Muscle layer of colon (tissue), 2 donors: Measurements from ENCODE around the gene ING3.
A peak's percentile ranks its signal among the peaks of the same experiment; 100 is the strongest.

Experiments used
- H3K27ac ChIP-seq: one replicate; pipeline ENCODE4 v1.7.0; 2013; ENCODE audit warnings: low read depth, mild to moderate bottlenecking, low read length, moderate library complexity
- H3K27me3 ChIP-seq, 2 donors: one replicate each; pipeline ENCODE4 v1.7.0; 2013; ENCODE audit warnings: low read length in 2 of 2, mild to moderate bottlenecking in 2 of 2; ENCODE audit not compliant: insufficient read depth in 2 of 2, control insufficient read depth in 1 of 2
- H3K36me3 ChIP-seq: one replicate; pipeline ENCODE4 v1.7.0; 2013; ENCODE audit warnings: mild to moderate bottlenecking, low read length; ENCODE audit not compliant: insufficient read depth
- H3K4me1 ChIP-seq: one replicate; pipeline ENCODE4 v1.7.0; 2013; ENCODE audit warnings: mild to moderate bottlenecking, low read length; ENCODE audit not compliant: insufficient read depth
- H3K4me3 ChIP-seq, 2 donors: one replicate each; pipeline ENCODE4 v1.7.0; 2013; ENCODE audit warnings: low read length in 2 of 2, low read depth in 1 of 2, mild to moderate bottlenecking in 1 of 2, moderate library complexity in 1 of 2
- H3K9ac ChIP-seq: one replicate; pipeline ENCODE4 v1.7.0; 2013; ENCODE audit warnings: low read length
- H3K9me3 ChIP-seq: one replicate; pipeline ENCODE4 v1.7.0; 2013; ENCODE audit warnings: mild to moderate bottlenecking, low read length
- donor health status: abdominal sarcoma.
- donor health status: Adenocarcinoma of cecum.

ING3 gene

DNA sequence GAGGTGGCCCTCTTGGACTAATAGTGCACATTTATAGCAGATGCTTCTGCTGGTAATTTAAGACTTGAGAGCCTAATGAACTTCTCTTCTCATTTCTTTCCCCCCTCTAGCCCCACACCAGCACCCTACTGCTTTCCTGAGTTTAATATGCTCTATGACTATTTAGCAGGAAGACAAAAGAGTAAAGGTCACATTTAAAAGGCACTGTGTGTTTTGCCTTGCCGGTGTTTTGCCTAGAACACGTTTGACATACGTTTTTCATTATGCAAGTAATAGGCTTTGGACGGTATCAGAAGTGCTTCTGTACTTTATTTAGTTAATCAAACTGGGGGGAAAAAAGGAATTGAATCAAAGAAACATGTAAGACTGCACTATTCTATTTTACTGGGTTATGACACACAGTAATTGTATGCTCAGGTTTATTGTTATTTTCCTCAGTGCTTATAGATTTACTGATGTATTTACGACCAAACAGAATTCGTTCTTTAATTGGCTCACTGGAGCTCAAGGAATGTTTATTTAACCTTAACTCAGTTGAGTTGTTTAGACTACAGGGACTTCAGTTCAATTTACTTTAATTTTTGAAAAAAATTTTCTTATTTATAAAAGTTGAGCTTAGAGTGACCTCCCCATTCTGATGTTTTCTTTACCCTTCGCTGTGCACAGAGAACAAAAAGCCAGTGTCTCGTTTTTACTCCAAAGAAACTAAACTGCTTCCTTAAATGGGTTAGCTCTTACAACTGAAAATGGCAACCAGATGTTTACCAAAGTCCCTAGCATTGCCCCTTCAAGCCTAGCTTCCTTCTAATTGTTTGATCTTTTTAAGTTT is 73.3 kb downstream of the ING3 start:
- Histone ChIP-seq H3K9me3 (no peaks in the 10 kb centered on the region), H3K4me3 (no peak overlapping the region), H3K36me3 (no peaks in the 10 kb centered on the region), H3K27me3 (no peaks in the 10 kb centered on the region), H3K4me1 (peaks cover 61% of the 10 kb centered on the region), H3K9ac (no peak overlapping the region), H3K27ac (peak overlapping the region; percentile 41)

DNA sequence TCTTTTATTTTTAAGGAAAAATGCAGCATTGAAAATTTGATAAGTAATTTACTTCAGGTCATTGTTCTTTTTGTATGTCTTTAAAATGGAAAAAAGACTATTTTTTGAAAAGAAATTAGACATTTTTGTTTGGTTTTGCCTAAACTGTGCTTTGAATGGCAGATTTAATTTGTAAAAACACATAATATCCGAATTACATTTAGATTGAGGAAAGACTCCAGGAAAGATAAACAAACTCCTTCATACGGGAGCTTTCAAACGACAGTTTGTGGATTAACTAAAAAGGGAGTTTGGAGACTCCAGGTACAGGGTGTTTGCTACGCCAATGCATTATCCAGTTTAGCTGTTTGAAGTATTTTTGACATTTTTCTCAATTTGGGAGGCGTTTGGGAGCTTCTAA is 74.0 kb downstream of the ING3 start:
- H3K27ac ChIP-seq: peak overlapping the region; percentile 41
- no peaks in the 10 kb centered on the region for H3K27me3 ChIP-seq
- no peaks in the 10 kb centered on the region for H3K9me3 ChIP-seq
- peaks cover 54% of the 10 kb centered on the region for H3K4me1 ChIP-seq
- no peak overlapping the region for H3K4me3 ChIP-seq
- no peaks in the 10 kb centered on the region for H3K36me3 ChIP-seq
- no peak overlapping the region for H3K9ac ChIP-seq

DNA sequence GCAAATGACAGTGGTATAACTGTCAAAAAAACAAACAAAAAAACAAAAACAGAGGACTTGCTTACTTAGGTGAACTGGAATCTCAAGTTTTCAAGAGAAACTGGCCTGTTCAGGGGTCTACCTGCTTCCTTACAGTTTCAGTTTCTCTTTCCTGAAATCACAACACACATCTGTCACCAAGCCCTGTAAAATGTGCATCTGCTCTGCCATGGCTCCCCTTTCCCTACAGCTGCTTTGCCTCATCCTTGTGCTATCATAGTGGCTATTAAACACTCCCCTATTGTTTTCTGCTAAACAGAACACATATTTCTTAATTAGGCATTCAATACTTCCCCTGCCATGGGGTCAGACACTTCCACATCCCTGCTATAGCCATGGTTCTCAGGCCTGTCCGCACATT is 75.6 kb downstream of the ING3 start:
- H3K9me3 ChIP-seq: no peaks in the 10 kb centered on the region
- H3K9ac ChIP-seq: no peak overlapping the region
- H3K4me3 ChIP-seq: no peak overlapping the region
- no peaks in the 10 kb centered on the region for H3K27me3 ChIP-seq
- peaks cover 46% of the 10 kb centered on the region for H3K4me1 ChIP-seq
- no peaks in the 10 kb centered on the region for H3K36me3 ChIP-seq
- no peak overlapping the region for H3K27ac ChIP-seq

GRCh38 chr7:121026577-121027111 is 76.1 kb downstream of the ING3 start:
- Histone ChIP-seq H3K27ac (no peak overlapping the region), H3K4me3 (no peak overlapping the region), H3K4me1 (peaks cover 41% of the 10 kb centered on the region), H3K9me3 (no peaks in the 10 kb centered on the region), H3K9ac (no peak overlapping the region), H3K27me3 (no peaks in the 10 kb centered on the region), H3K36me3 (no peaks in the 10 kb centered on the region)
